Sigmoid colon (tissue), 4 donors: ENCODE measurements around the gene ARHGEF6.

Experiments used
- EP300 ChIP-seq, 4 donors: sonication (generic); formaldehyde crosslinking; IDR thresholded peaks; one replicate each; pipeline ENCODE4 v1.6.1; 2017; ENCODE audit warnings: antibody characterized with exemption in 4 of 4
- POLR2A ChIP-seq, 2 donors: fragments of 450-650 bp; IDR thresholded peaks; one replicate each; pipeline ENCODE4 v1.6.1; 2016; ENCODE audit warnings: antibody characterized with exemption in 2 of 2, mild to moderate bottlenecking in 2 of 2, moderate library complexity in 2 of 2
- POLR2AphosphoS5 ChIP-seq, 4 donors: sonication (generic); formaldehyde crosslinking; IDR thresholded peaks; one replicate each; pipeline ENCODE4 v1.6.1; 2017; ENCODE audit warnings: antibody characterized with exemption in 4 of 4
- TF ChIP-seq, protein P1 (sequence below), 4 experiments: fragments of 450-650 bp in 3 of 4; fragments of 200-600 bp in 1 of 4; IDR thresholded peaks; one replicate each; pipeline ENCODE4 v1.5.1; 2016 to 2019; ENCODE audit warnings: antibody characterized with exemption in 4 of 4, mild to moderate bottlenecking in 3 of 4, moderate library complexity in 2 of 4

- TF ChIP-seq, protein P1, sequence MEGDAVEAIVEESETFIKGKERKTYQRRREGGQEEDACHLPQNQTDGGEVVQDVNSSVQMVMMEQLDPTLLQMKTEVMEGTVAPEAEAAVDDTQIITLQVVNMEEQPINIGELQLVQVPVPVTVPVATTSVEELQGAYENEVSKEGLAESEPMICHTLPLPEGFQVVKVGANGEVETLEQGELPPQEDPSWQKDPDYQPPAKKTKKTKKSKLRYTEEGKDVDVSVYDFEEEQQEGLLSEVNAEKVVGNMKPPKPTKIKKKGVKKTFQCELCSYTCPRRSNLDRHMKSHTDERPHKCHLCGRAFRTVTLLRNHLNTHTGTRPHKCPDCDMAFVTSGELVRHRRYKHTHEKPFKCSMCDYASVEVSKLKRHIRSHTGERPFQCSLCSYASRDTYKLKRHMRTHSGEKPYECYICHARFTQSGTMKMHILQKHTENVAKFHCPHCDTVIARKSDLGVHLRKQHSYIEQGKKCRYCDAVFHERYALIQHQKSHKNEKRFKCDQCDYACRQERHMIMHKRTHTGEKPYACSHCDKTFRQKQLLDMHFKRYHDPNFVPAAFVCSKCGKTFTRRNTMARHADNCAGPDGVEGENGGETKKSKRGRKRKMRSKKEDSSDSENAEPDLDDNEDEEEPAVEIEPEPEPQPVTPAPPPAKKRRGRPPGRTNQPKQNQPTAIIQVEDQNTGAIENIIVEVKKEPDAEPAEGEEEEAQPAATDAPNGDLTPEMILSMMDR (IDR thresholded peaks at IDR 0.05): no peak
- TF ChIP-seq EP300 (IDR thresholded peaks at IDR 0.05): no peak
- no peak for TF ChIP-seq POLR2AphosphoS5 (IDR thresholded peaks at IDR 0.05)
- TF ChIP-seq POLR2A (IDR thresholded peaks at IDR 0.05): no peak
Measured at GRCh38 chrX:136794080-136794479, 13.3 kb upstream of the ARHGEF6 start.
